ENCODE measurements around the gene SH3D21. TPM values are rescaled to one million over a fixed set of nuclear protein-coding genes. Genes with fewer than 3 reads are reported as not detected.

SH3D21 gene
- total and polyA plus RNA-seq, 2 donors (not counting 1 experiment from before 2014, with no cell fraction given) = 0.49 to 1.8 TPM

GRCh38 chr1:36304970-36305914 lies 926 bp upstream of the SH3D21 start:
- Histone ChIP-seq H4K20me1 (ENCODE audit: control insufficient read depth, insufficient read depth, low read length, poor library complexity, severe bottlenecking) (peaks cover 14% of the 10 kb centered on the region), H3K9ac (ENCODE audit: low read length) (no peak overlapping the region), H3K27ac (ENCODE audit: low read length in 2 of 2) (peak overlapping the region in 1 of 2 donors; percentile 50)

More at GRCh38 chr1:36304970-36305914, 926 bp upstream of the SH3D21 start:
- Histone ChIP-seq H3K4me1 (ENCODE audit: control insufficient read depth in 2 of 2, insufficient read depth in 2 of 2, low read length in 2 of 2) (peaks cover 10 to 33% of the 10 kb centered on the region in 2 donors), H3K79me2 (ENCODE audit: control insufficient read depth, insufficient read depth, low read length) (no peaks in the 10 kb centered on the region), H3K36me3 (replicated peaks in 1 of 2; ENCODE audit: control extremely low read depth in 1 of 2, control insufficient read depth in 1 of 2, extremely low read depth in 1 of 2, insufficient read depth in 2 of 2, low read length in 1 of 2) (peaks cover 1 to 42% of the 10 kb centered on the region in 2 experiments), H2AFZ (ENCODE audit: insufficient read depth, low read depth, low read length, poor library complexity, severe bottlenecking) (no peak overlapping the region), H3K9me3 (ENCODE audit: control extremely low read depth in 1 of 3, control insufficient read depth in 2 of 3, insufficient read depth in 1 of 3, low read length in 2 of 3) (no peaks in the 10 kb centered on the region), H3K27me3 (replicated peaks in 1 of 4; ENCODE audit: control extremely low read depth in 1 of 4, control insufficient read depth in 3 of 4, insufficient read depth in 4 of 4, low read length in 3 of 4) (no peaks in the 10 kb centered on the region), H3K4me3 (ENCODE audit: control extremely low read depth in 1 of 5, extremely low read depth in 1 of 5, insufficient read depth in 1 of 5, low read depth in 2 of 5, low read length in 4 of 5) (no peak overlapping the region), H3K4me2 (replicated peaks; ENCODE audit: low read depth, low read length, poor library complexity, severe bottlenecking) (peak overlapping the region; percentile 98)
- H3K4me1 Mint-ChIP-seq = peaks cover 32% of the 10 kb centered on the region
- no peaks in the 10 kb centered on the region for H3K9me3 Mint-ChIP-seq (ENCODE audit: insufficient read depth)
- H3K27ac Mint-ChIP-seq = peak overlapping the region; percentile 42
- TF ChIP-seq CTCF (IDR thresholded peaks at IDR 0.05) = no peak
- no peak for TF ChIP-seq EZH2 (IDR thresholded peaks at IDR 0.05; ENCODE audit: borderline replicate concordance, insufficient read depth, low read depth, low read length, poor library complexity, severe bottlenecking)
- WGBS (ENCODE audit: insufficient coverage) = 90% methylated on average over 7 of the region's 10 CpGs
- peak overlapping the region; percentile 97 for H3K4me3 Mint-ChIP-seq
- ChIA-PET CTCF (interaction anchor here (1.3 to 2.4 kb wide), 3 partner anchors 20 to 63 kb away, joined by 3 to 15 read pairs (median 8); no protein-coding TSS in a partner anchor), POLR2A (interaction anchor here (0.6 kb wide), 1 partner anchor 114 kb away, joined by 7 read pairs; no protein-coding TSS in a partner anchor)
- no peaks in the 10 kb centered on the region for H3K27me3 Mint-ChIP-seq
- ATAC-seq (ENCODE audit: low read depth) (no peak), DNase-seq (no peak)
- intact Hi-C loops (cut with micrococcal nuclease) = loop anchor here (5.0 kb wide), 1 partner anchor 62 kb away; no protein-coding TSS in a partner anchor

Data from B cell (primary cell).